Activated CD4-positive, alpha-beta memory T cell treated with anti-CD3 and anti-CD28 coated beads, Interleukin-2, amount 10 ng/mL, durations not matched to agents 7 days and 5 days (primary cell): ENCODE measurements around the gene ZDHHC14. TPM values are rescaled to one million over a fixed set of nuclear protein-coding genes. Genes with fewer than 3 reads are reported as not detected.

Experiments
- CTCF ChIA-PET: fragments of 350-600 bp; sonication (Branson Sonifier 250); formaldehyde crosslinking; loops from one replicate; lab custom pipeline; 2021; ENCODE audit warnings: antibody characterized with exemption, inconsistent platforms; lab: Charles Lee
- POLR2A ChIA-PET: fragments of 350-600 bp; sonication (Branson Sonifier 250); formaldehyde crosslinking; loops from one replicate; lab custom pipeline; 2021; ENCODE audit warnings: antibody characterized with exemption; lab: Charles Lee
- DNase-seq: peaks from one replicate; pipeline ENCODE4 v3.0.0-alpha.2; 2020
- H3K27ac Mint-ChIP-seq: one replicate; pipeline ENCODE4 v1.8.0; 2021; ENCODE audit warnings: mild to moderate bottlenecking, mixed read lengths
- H3K27me3 Mint-ChIP-seq: one replicate; pipeline ENCODE4 v1.8.0; 2021; ENCODE audit warnings: mixed read lengths
- H3K36me3 Mint-ChIP-seq: one replicate; pipeline ENCODE4 v1.8.0; 2021; ENCODE audit warnings: low read depth, mixed read lengths
- H3K4me1 Mint-ChIP-seq: one replicate; pipeline ENCODE4 v1.8.0; 2021; ENCODE audit warnings: mixed read lengths
- H3K4me3 Mint-ChIP-seq: one replicate; pipeline ENCODE4 v1.8.0; 2021; ENCODE audit warnings: mild to moderate bottlenecking, mixed read lengths
- H3K9me3 Mint-ChIP-seq: one replicate; pipeline ENCODE4 v1.8.0; 2021; ENCODE audit warnings: mixed read lengths
- total RNA-seq, 2 experiments: library from RNA; stranded (reverse); gene quantifications; one replicate each; pipeline ENCODE4 v1.2.3, GENCODE V29; 2021

The ZDHHC14 gene
- total RNA-seq, 2 experiments from 2014 or later, result 8.1 to 8.7 TPM

DNA sequence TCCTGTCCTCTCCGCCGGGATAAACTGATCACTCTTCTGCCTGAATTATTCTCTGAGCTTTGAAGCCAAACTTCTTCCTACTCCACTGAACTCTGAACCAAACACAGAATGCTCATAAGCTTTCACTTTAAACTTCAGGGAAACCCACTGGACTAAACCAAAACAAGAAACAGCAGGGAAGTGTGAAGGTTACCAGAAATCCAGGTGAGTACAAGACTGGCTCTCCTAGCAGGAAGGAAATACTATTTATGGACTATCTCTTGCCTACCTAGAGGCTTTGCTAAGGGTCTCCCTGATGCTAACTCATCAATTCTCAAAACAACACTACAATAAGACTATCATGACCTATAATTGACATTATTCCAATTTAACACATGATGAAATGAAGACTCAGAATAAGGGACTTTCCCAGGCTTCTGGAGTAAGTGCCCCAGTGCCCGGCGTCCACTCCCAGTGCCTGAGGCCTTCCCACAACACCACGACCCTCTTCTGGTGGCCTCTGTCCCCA lies 145.0 kb downstream of the ZDHHC14 start:
- Mint-ChIP-seq H3K4me3 (no peak overlapping the region), H3K36me3 (peaks cover 25% of the 10 kb centered on the region), H3K27me3 (no peaks in the 10 kb centered on the region), H3K9me3 (peaks cover 7% of the 10 kb centered on the region), H3K4me1 (peaks cover 44% of the 10 kb centered on the region), H3K27ac (no peak overlapping the region)
- ChIA-PET POLR2A (interaction anchor here (0.9 to 1.2 kb wide), 2 partner anchors 10 to 70 kb away, joined by 3 to 4 read pairs; no protein-coding TSS in a partner anchor), CTCF (interaction anchor here (0.6 kb wide), 1 partner anchor 370 kb away, joined by 4 read pairs; no protein-coding TSS in a partner anchor)
- no peak for DNase-seq

GRCh38 chr6:157527471-157527907 lies 146.5 kb downstream of the ZDHHC14 start:
- Mint-ChIP-seq H3K27ac (peak overlapping the region; percentile 83), H3K9me3 (peaks cover 7% of the 10 kb centered on the region), H3K4me1 (peaks cover 33% of the 10 kb centered on the region), H3K4me3 (no peak overlapping the region), H3K27me3 (no peaks in the 10 kb centered on the region), H3K36me3 (peaks cover 25% of the 10 kb centered on the region)
- ChIA-PET POLR2A (interaction anchor here (0.8 to 2.0 kb wide), 8 partner anchors 9 to 148 kb away, joined by 3 to 8 read pairs (median 5); no protein-coding TSS in a partner anchor), CTCF (interaction anchor here (0.6 to 1.5 kb wide), 5 partner anchors 14 to 203 kb away, joined by 3 to 4 read pairs (median 3); no protein-coding TSS in a partner anchor)
- DNase-seq, result peak; percentile 61

- ChIA-PET POLR2A (no interaction called here), CTCF (interaction anchor here (0.6 kb wide), 1 partner anchor 64 kb away, joined by 4 read pairs; no protein-coding TSS in a partner anchor)
- Mint-ChIP-seq H3K27me3 (peaks cover 3% of the 10 kb centered on the region), H3K9me3 (peaks cover 4% of the 10 kb centered on the region), H3K36me3 (peaks cover 19% of the 10 kb centered on the region), H3K27ac (no peak overlapping the region), H3K4me3 (no peak overlapping the region), H3K4me1 (peaks cover 33% of the 10 kb centered on the region)
- DNase-seq, result no peak
Observed at GRCh38 chr6:157528931-157529653, 148.1 kb downstream of the ZDHHC14 start.

DNA sequence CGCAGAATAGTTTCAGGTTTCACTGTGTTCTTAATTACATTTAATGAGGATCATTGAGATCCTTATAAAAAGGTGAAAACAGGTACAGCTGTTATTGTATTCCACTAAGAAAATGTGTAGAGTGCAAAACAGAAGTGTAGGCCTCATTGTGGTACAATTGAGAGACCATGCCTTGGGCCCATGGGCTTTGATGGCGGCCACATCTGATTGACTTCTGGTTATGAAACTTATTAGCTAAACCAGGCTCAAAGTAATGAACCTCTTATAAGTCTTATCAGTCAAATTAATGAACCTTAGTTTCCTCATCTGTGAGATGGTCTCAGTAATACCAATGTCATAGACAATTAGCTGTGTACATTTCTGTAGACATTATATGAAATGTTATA lies 148.7 kb downstream of the ZDHHC14 start:
- H3K27me3 Mint-ChIP-seq, result peaks cover 3% of the 10 kb centered on the region
- POLR2A ChIA-PET, result no interaction called here
- peaks cover 19% of the 10 kb centered on the region for H3K36me3 Mint-ChIP-seq
- no peak overlapping the region for H3K27ac Mint-ChIP-seq
- CTCF ChIA-PET, result no interaction called here
- DNase-seq, result no peak
- H3K4me3 Mint-ChIP-seq, result no peak overlapping the region
- H3K4me1 Mint-ChIP-seq, result peaks cover 35% of the 10 kb centered on the region
- H3K9me3 Mint-ChIP-seq, result peaks cover 4% of the 10 kb centered on the region

DNA sequence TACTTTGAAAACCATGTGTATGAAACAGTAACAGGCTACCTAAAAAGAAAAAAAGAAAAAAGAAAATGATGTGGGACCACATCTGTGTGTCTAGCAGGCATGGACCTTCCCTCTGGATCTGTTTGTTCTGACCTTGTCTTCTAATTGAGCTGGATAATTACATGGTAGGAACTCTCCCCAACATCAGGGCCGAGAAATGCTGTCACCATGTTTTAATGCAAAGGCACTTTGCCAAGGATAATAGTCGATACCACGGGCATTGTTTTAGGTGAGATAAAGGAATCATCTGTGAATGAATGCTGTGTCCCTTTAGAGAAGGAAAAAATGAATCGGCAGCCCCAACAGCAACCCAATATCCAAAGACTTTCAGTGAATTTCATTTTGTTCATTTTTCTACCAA lies 149.1 kb downstream of the ZDHHC14 start:
- DNase-seq, result no peak
- CTCF ChIA-PET, result interaction anchor here (0.5 kb wide), 1 partner anchor 232 kb away, joined by 3 read pairs; no protein-coding TSS in a partner anchor
- Mint-ChIP-seq H3K4me3 (no peak overlapping the region), H3K4me1 (peaks cover 40% of the 10 kb centered on the region), H3K9me3 (peaks cover 4% of the 10 kb centered on the region), H3K36me3 (peaks cover 19% of the 10 kb centered on the region), H3K27me3 (peaks cover 3% of the 10 kb centered on the region), H3K27ac (no peak overlapping the region)
- POLR2A ChIA-PET, result no interaction called here

- ChIA-PET POLR2A (no interaction called here), CTCF (interaction anchor here (0.6 kb wide), 1 partner anchor 65 kb away, joined by 4 read pairs; no protein-coding TSS in a partner anchor)
- no peak for DNase-seq
- no peak overlapping the region for H3K27ac Mint-ChIP-seq
- H3K4me1 Mint-ChIP-seq, result peaks cover 45% of the 10 kb centered on the region
- H3K4me3 Mint-ChIP-seq, result no peak overlapping the region
- peaks cover 18% of the 10 kb centered on the region for H3K36me3 Mint-ChIP-seq
- peaks cover 3% of the 10 kb centered on the region for H3K9me3 Mint-ChIP-seq
- peaks cover 3% of the 10 kb centered on the region for H3K27me3 Mint-ChIP-seq
Observed at GRCh38 chr6:157530724-157531168, 149.8 kb downstream of the ZDHHC14 start.

GRCh38 chr6:157531169-157531985 lies 150.4 kb downstream of the ZDHHC14 start:
- no peak overlapping the region for H3K27ac Mint-ChIP-seq
- H3K36me3 Mint-ChIP-seq, result peaks cover 12% of the 10 kb centered on the region
- H3K4me1 Mint-ChIP-seq, result peaks cover 45% of the 10 kb centered on the region
- CTCF ChIA-PET, result interaction anchor here (0.6 kb wide), 1 partner anchor 66 kb away, joined by 4 read pairs; no protein-coding TSS in a partner anchor
- H3K9me3 Mint-ChIP-seq, result no peaks in the 10 kb centered on the region
- peaks cover 3% of the 10 kb centered on the region for H3K27me3 Mint-ChIP-seq
- no peak for DNase-seq
- H3K4me3 Mint-ChIP-seq, result no peak overlapping the region
- POLR2A ChIA-PET, result no interaction called here

DNA sequence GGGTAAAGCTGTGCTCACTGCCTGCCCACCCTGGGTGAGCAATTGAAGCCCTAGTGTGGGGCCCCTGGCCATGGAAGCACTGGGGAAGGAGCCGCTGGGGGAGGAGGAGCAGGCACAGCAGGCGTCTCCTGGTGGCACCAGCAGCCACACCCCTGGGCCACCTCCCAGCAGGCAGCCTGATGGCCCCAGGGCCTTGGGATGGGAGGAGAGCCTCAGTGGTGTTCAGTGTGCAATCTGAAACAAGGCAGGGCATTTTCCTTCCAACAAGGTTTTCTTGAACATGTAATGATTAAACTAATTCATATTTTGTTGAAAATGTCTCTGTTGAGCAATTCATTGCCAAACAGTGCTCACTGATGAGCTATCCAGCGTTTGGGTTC lies 151.0 kb downstream of the ZDHHC14 start:
- H3K4me3 Mint-ChIP-seq, result no peak overlapping the region
- peaks cover 3% of the 10 kb centered on the region for H3K27me3 Mint-ChIP-seq
- H3K4me1 Mint-ChIP-seq, result peaks cover 42% of the 10 kb centered on the region
- no peak for DNase-seq
- ChIA-PET POLR2A (no interaction called here), CTCF (no interaction called here)
- peaks cover 10% of the 10 kb centered on the region for H3K36me3 Mint-ChIP-seq
- no peaks in the 10 kb centered on the region for H3K9me3 Mint-ChIP-seq
- no peak overlapping the region for H3K27ac Mint-ChIP-seq

DNA sequence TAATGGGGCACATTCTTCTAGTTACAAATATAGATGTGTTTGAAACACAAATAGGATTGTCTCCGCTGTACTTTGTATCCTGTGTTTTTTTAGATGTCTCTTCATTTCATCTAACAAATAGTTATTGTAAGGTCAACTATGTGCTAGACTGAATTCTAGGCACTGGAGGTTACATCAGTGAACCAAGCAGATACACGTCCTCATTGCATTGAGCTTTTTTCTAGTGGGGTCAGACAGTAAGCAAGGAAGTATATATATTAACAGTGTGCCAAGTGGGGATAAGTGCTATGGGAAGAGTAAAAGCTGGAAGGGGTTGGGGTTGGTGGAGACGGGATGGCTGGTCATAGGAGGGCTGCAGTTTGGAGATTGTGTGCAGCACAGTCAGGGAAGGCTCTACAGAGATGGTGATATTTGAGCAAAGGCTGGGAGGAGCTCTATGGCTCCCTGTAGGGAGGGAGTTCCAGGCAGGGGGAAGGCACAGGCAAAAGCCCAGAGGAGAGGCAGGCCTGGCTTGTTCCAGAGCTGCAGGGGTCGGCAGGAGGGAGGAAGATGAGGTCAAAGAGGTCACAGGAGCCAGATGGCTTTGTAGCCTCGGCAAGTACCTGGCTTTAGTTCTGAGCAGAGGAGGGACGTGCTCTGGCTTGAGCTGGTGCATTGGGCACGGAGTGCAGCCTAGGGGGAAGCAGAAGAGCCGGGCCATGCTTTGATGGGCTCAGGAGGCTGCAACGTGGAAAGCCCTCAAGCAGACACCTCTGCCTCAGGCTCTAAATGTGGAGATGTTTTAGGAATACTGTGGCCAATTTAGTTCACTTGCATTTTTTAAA lies 152.3 kb downstream of the ZDHHC14 start:
- Mint-ChIP-seq H3K4me1 (peaks cover 42% of the 10 kb centered on the region), H3K9me3 (no peaks in the 10 kb centered on the region), H3K27me3 (peaks cover 3% of the 10 kb centered on the region), H3K4me3 (no peak overlapping the region), H3K27ac (no peak overlapping the region), H3K36me3 (no peaks in the 10 kb centered on the region)
- DNase-seq, result no peak
- ChIA-PET POLR2A (interaction anchor here (1.2 kb wide), 1 partner anchor 153 kb away, joined by 3 read pairs; no protein-coding TSS in a partner anchor), CTCF (no interaction called here)

DNA sequence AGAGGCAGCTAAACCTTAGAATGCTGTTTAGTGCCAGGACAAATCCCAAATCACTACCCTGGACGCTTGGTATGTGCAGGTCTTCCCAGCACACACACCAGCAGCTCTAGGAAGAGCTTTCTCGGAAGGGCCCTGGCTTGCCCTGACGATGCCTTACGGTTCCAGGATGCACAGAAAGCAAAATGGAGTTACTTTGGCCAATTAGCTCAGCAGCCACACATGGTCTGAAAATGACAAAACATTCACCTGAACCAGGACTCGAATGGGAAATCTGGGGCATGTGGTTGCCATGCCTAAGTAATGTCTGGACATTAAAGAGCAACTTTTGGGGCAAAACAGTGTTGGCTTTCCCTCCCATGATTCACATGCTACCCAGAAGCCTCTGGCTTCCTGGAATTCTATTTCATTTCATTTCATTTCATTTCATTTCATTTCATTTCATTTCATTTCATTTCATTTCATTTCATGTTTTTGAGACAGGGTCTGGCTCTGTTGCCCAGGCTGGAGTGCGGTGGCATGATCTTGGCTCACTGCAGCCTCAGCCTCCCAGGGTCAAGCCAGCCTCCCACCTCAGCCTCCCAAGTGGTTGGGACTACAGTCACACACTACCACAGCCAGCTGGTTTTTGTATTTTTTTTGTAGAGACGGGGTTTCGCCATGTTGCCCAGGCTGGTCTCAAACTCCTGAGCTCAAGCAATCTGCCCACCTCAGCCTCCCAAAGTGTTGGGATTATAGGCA lies 153.3 kb downstream of the ZDHHC14 start:
- H3K4me1 Mint-ChIP-seq, result peaks cover 48% of the 10 kb centered on the region
- peaks cover 4% of the 10 kb centered on the region for H3K36me3 Mint-ChIP-seq
- H3K4me3 Mint-ChIP-seq, result no peak overlapping the region
- ChIA-PET CTCF (no interaction called here), POLR2A (interaction anchor here (1.2 kb wide), 1 partner anchor 154 kb away, joined by 3 read pairs; no protein-coding TSS in a partner anchor)
- no peaks in the 10 kb centered on the region for H3K9me3 Mint-ChIP-seq
- DNase-seq, result no peak
- peaks cover 5% of the 10 kb centered on the region for H3K27me3 Mint-ChIP-seq
- H3K27ac Mint-ChIP-seq, result no peak overlapping the region

DNA sequence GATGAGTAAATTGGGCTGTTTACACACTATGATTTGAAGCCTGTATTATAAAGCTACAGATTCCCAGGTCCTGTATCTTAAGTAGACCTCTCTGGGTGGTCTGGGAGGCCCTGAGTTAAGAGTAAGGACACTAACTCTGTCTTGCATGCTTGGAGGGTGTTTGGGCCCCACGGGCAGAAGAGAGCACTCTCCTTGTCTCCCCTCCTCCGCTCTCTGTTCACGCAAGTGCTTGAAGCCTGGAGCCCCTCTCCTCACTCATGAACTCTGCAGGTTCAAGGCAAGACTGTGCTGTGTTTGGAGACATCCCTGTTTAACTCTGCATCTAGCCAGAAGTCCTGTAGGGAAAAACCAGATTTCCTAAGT lies 154.0 kb downstream of the ZDHHC14 start:
- ChIA-PET POLR2A (interaction anchor here (0.7 to 1.3 kb wide), 4 partner anchors 15 to 212 kb away, joined by 3 read pairs; partner anchors contain the start of gene TMEM242), CTCF (interaction anchor here (1.3 kb wide), 1 partner anchor 208 kb away, joined by 4 read pairs; no protein-coding TSS in a partner anchor)
- peaks cover 48% of the 10 kb centered on the region for H3K4me1 Mint-ChIP-seq

More for the DNA sequence above, 154.0 kb downstream of the ZDHHC14 start:
- Mint-ChIP-seq H3K4me3 (no peak overlapping the region), H3K27me3 (peaks cover 5% of the 10 kb centered on the region), H3K9me3 (no peaks in the 10 kb centered on the region), H3K27ac (peak overlapping the region; percentile 79), H3K36me3 (peaks cover 4% of the 10 kb centered on the region)
- no peak for DNase-seq
